ENCODE results near the gene FBXO28. TPM values are rescaled to one million over a fixed set of nuclear protein-coding genes. Genes with fewer than 3 reads are reported as not detected.

FBXO28 gene
- total RNA-seq, 1 experiment from 2014 or later: 36.6 TPM

DNA sequence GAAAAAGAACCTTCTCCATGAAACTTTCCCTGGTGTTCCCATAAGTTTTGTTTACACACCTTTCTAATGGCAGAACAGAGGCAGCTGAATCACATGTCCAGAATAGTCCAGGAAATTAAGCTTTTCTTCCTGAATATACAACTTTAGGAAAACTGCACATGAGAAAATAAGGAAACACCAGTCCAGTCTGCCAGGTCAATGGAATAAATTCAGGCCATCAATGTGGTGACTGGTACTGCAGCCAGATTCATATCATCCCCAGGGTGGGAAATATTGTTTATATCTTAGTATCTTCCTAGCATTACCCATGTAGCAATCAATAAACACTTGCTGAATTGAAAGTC, 6.7 kb upstream of the FBXO28 start:
- Histone ChIP-seq H3K36me3 (ENCODE audit: control insufficient read depth, insufficient read depth, low read length) (no peaks in the 10 kb centered on the region), H3K4me1 (ENCODE audit: control insufficient read depth, insufficient read depth, low read length) (no peaks in the 10 kb centered on the region), H3K27me3 (ENCODE audit: control insufficient read depth, insufficient read depth, low read length) (no peaks in the 10 kb centered on the region; the same call in 1 of the 2 replicates), H3K9me3 (ENCODE audit: control insufficient read depth, insufficient read depth, low read depth, low read length) (no peaks in the 10 kb centered on the region), H3K27ac (ENCODE audit: low read length) (no peak overlapping the region), H3K4me3 (ENCODE audit: low read depth in 2 of 2, low read length in 2 of 2) (no peak overlapping the region)
- CTCF ChIA-PET: interaction anchor here (0.6 kb wide), 1 partner anchor 146 kb away, joined by 3 read pairs; no protein-coding TSS in a partner anchor
- in situ Hi-C loops (cut with HindIII; ENCODE audit: low pct_unique_long_range_greater_than_20kb, low sequenced_read_pairs): no loop called here
- no TSS peak for BruUV-seq (replicated peaks)
- DNase-seq (ENCODE audit: low read depth, low spot score) (no peak), ATAC-seq (no peak)
- TF ChIP-seq SIN3A (IDR thresholded peaks at IDR 0.05; ENCODE audit: borderline replicate concordance, insufficient read depth, low read depth, low read length) (no peak), TCF7L2 (IDR thresholded peaks at IDR 0.05; ENCODE audit: low read depth, low read length) (no peak), POLR2AphosphoS5 (IDR thresholded peaks at IDR 0.05; ENCODE audit: low read depth, low read length) (no peak)
- TF ChIP-seq, protein P1, sequence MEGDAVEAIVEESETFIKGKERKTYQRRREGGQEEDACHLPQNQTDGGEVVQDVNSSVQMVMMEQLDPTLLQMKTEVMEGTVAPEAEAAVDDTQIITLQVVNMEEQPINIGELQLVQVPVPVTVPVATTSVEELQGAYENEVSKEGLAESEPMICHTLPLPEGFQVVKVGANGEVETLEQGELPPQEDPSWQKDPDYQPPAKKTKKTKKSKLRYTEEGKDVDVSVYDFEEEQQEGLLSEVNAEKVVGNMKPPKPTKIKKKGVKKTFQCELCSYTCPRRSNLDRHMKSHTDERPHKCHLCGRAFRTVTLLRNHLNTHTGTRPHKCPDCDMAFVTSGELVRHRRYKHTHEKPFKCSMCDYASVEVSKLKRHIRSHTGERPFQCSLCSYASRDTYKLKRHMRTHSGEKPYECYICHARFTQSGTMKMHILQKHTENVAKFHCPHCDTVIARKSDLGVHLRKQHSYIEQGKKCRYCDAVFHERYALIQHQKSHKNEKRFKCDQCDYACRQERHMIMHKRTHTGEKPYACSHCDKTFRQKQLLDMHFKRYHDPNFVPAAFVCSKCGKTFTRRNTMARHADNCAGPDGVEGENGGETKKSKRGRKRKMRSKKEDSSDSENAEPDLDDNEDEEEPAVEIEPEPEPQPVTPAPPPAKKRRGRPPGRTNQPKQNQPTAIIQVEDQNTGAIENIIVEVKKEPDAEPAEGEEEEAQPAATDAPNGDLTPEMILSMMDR (IDR thresholded peaks at IDR 0.05): no peak
- TF ChIP-seq, protein P2, sequence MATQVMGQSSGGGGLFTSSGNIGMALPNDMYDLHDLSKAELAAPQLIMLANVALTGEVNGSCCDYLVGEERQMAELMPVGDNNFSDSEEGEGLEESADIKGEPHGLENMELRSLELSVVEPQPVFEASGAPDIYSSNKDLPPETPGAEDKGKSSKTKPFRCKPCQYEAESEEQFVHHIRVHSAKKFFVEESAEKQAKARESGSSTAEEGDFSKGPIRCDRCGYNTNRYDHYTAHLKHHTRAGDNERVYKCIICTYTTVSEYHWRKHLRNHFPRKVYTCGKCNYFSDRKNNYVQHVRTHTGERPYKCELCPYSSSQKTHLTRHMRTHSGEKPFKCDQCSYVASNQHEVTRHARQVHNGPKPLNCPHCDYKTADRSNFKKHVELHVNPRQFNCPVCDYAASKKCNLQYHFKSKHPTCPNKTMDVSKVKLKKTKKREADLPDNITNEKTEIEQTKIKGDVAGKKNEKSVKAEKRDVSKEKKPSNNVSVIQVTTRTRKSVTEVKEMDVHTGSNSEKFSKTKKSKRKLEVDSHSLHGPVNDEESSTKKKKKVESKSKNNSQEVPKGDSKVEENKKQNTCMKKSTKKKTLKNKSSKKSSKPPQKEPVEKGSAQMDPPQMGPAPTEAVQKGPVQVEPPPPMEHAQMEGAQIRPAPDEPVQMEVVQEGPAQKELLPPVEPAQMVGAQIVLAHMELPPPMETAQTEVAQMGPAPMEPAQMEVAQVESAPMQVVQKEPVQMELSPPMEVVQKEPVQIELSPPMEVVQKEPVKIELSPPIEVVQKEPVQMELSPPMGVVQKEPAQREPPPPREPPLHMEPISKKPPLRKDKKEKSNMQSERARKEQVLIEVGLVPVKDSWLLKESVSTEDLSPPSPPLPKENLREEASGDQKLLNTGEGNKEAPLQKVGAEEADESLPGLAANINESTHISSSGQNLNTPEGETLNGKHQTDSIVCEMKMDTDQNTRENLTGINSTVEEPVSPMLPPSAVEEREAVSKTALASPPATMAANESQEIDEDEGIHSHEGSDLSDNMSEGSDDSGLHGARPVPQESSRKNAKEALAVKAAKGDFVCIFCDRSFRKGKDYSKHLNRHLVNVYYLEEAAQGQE (IDR thresholded peaks at IDR 0.05; ENCODE audit: insufficient read depth in 1 of 2, low read depth in 2 of 2, low read length in 1 of 2): no peak
- intact Hi-C loops (cut with micrococcal nuclease; ENCODE audit: unreplicated experiment): no loop called here
- POLR2A ChIA-PET: interaction anchor here (0.6 kb wide), 1 partner anchor 106 kb away, joined by 6 read pairs; no protein-coding TSS in a partner anchor

DNA sequence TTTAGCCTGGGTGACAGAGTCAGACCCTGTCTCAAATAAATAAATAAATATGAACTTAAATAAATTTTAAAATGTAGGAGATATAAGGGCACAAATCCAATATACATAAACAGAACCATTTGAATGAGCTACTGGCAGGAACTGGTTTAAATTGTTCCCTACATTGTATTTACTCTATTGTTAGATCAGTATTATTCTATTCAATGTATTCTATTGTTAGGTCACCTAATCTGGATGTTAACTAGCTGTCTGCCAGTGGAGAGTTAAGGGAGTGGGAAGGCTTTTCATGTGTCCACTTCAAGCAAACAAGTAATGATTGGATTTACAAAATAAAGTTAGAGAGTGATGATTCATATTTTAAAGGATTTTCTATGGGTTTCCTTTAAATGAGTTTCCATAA, 4.9 kb upstream of the FBXO28 start:
- no peak for DNase-seq (ENCODE audit: low read depth, low spot score)
- in situ Hi-C loops (cut with HindIII; ENCODE audit: low pct_unique_long_range_greater_than_20kb, low sequenced_read_pairs) (no loop called here), intact Hi-C loops (cut with micrococcal nuclease; ENCODE audit: unreplicated experiment) (no loop called here)
- CTCF ChIA-PET: no interaction called here
- BruUV-seq (replicated peaks): no TSS peak
- H3K27ac ChIP-seq (ENCODE audit: low read length): no peak overlapping the region
- 0 out of 2 replicates have a peak, but pooled peaks cover 4% of the 10 kb centered on the region for H3K4me1 ChIP-seq (ENCODE audit: control insufficient read depth, insufficient read depth, low read length)
- POLR2A ChIA-PET: no interaction called here
- H3K27me3 ChIP-seq (ENCODE audit: control insufficient read depth, insufficient read depth, low read length): no peaks in the 10 kb centered on the region; the same call in 1 of the 2 replicates
- ATAC-seq: no peak
- H3K36me3 ChIP-seq (ENCODE audit: control insufficient read depth, insufficient read depth, low read length): no peaks in the 10 kb centered on the region; the same call in 1 of the 2 replicates
- TF ChIP-seq SIN3A (IDR thresholded peaks at IDR 0.05; ENCODE audit: borderline replicate concordance, insufficient read depth, low read depth, low read length) (no peak), POLR2AphosphoS5 (IDR thresholded peaks at IDR 0.05; ENCODE audit: low read depth, low read length) (no peak), TCF7L2 (IDR thresholded peaks at IDR 0.05; ENCODE audit: low read depth, low read length) (no peak)
- TF ChIP-seq, protein P1 (IDR thresholded peaks at IDR 0.05): no peak
- TF ChIP-seq, protein P2 (IDR thresholded peaks at IDR 0.05; ENCODE audit: insufficient read depth in 1 of 2, low read depth in 2 of 2, low read length in 1 of 2): no peak
- H3K4me3 ChIP-seq (ENCODE audit: low read depth in 2 of 2, low read length in 2 of 2): no peak overlapping the region
- H3K9me3 ChIP-seq (ENCODE audit: control insufficient read depth, insufficient read depth, low read depth, low read length): no peaks in the 10 kb centered on the region

Measured in Panc1 (cell line).